ENCODE results near the gene HSPA12A.

DNA sequence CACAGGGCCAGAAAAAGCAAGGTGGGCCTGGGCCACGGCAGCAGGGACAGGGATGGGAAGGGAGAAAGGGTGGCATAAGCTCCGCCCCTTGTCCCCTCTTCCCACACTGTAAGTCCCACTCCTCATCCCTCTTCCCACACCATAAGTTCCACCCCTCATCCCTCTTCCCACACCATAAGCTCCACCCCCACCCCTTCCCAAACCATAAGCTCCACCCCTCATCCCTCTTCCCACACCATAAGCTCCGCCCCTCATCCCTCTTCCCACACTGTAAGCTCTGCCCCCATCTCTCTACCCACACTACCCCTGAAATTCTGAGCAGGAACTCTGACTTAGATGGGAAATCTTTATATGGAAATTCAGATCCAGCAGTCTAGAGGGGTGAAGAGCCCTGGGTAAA is 55.7 kb downstream of the HSPA12A start:
- TF ChIP-seq, protein P1, sequence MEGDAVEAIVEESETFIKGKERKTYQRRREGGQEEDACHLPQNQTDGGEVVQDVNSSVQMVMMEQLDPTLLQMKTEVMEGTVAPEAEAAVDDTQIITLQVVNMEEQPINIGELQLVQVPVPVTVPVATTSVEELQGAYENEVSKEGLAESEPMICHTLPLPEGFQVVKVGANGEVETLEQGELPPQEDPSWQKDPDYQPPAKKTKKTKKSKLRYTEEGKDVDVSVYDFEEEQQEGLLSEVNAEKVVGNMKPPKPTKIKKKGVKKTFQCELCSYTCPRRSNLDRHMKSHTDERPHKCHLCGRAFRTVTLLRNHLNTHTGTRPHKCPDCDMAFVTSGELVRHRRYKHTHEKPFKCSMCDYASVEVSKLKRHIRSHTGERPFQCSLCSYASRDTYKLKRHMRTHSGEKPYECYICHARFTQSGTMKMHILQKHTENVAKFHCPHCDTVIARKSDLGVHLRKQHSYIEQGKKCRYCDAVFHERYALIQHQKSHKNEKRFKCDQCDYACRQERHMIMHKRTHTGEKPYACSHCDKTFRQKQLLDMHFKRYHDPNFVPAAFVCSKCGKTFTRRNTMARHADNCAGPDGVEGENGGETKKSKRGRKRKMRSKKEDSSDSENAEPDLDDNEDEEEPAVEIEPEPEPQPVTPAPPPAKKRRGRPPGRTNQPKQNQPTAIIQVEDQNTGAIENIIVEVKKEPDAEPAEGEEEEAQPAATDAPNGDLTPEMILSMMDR (IDR thresholded peaks at IDR 0.05; ENCODE audit: low read length), result no peak
- no peak for TF ChIP-seq EZH2 (optimal IDR thresholded peaks at IDR 0.05; ENCODE audit: low read depth, low read length)
- no peak for TF ChIP-seq EZH2phosphoT487 (IDR thresholded peaks at IDR 0.05; ENCODE audit: low read length)

Measured in MM.1S (cell line).